Adrenal gland (tissue), 12 donors: ENCODE data around the gene PDIK1L. TPM values are rescaled to one million over a fixed set of nuclear protein-coding genes. Genes with fewer than 3 reads are reported as not detected.
A peak's percentile ranks its signal among the peaks of the same experiment; 100 is the strongest.

Source experiments
- DNase-seq, 7 donors: peaks; one replicate each; pipeline ENCODE4 v3.0.0-alpha.2; 2019 to 2020
- H3K27ac ChIP-seq, 5 donors: fragments of 200-600 bp; sonication (generic) in 4 of 5; 1 replicate in 3 of 5; 2 replicates in 2 of 5; pipeline versions ENCODE4 v1.5.1 to v1.8.0; 2016 to 2020; ENCODE audit warnings: mild to moderate bottlenecking in 1 of 5
- H3K27me3 ChIP-seq: fragments of 200-600 bp; 2 replicates; pipeline ENCODE4 v1.8.0; 2021
- H3K36me3 ChIP-seq, 2 donors: fragments of 200-600 bp; replicated peaks in 1 of 2; 1 replicate in 1 of 2; 2 replicates in 1 of 2; pipeline versions ENCODE4 v1.5.1 to v1.8.0; 2018 to 2022
- H3K4me1 ChIP-seq, 2 donors: fragments of 200-600 bp; replicated peaks in 1 of 2; 1 replicate in 1 of 2; 2 replicates in 1 of 2; pipeline versions ENCODE4 v1.5.1 to v1.8.0; 2018 to 2021
- H3K4me3 ChIP-seq, 4 donors: fragments of 200-600 bp; sonication (generic) in 3 of 4; one replicate each; pipeline ENCODE4 v1.5.1; 2016 to 2018
- H3K9me3 ChIP-seq, 3 donors: fragments of 200-600 bp; sonication (generic) in 1 of 3; replicated peaks in 1 of 3; 1 replicate in 2 of 3; 2 replicates in 1 of 3; pipeline versions ENCODE4 v1.5.1 to v1.8.0; 2016 to 2021
- POLR2A ChIP-seq, 2 donors: fragments of 450-650 bp; IDR thresholded peaks; one replicate each; pipeline ENCODE4 v1.6.1; 2017; ENCODE audit warnings: antibody characterized with exemption in 2 of 2, mild to moderate bottlenecking in 2 of 2, moderate library complexity in 1 of 2
- WGBS, 4 donors: extraction: QIAGEN DNeasy Blood & Tissue Kit in 2 of 4; methylation state at CpG; one replicate each; pipeline versions ENCODE4 v1.1.5 to v1.1.7; 2013 to 2017; 5-methylcytosine and 5-hydroxymethylcytosine counted together
- intact Hi-C, 2 donors: fragments of 100-400 bp; cut with DNase I; formaldehyde crosslinking; loops; one replicate each; pipeline versions ENCODE4 v1.14.1 to v1.15.0; 2022 to 2023
- polyA plus RNA-seq, 3 donors: library from polyadenylated mRNA; stranded (reverse); fragments of 200-250 nt in 2 of 3; fragments of 350-450 nt in 1 of 3; fragmentation: Illumina TruSeq in 1 of 3; extraction: RNeasy Lipid Tissue Mini Kit (QIAGEN cat#74804) in 1 of 3; gene quantifications; one replicate each; pipeline ENCODE4 v1.2.3, GENCODE V29; 2013 to 2014
- total RNA-seq, 9 donors: library from RNA; depleted of rRNA in 4 of 9; stranded (reverse); fragments of >200 nt in 4 of 9; fragments of 120-200 nt in 1 of 9; fragmentation: NEBNext Ultra II Directional in 1 of 9; extraction: Animal tissue kit (Norgen Biotek cat#: 25700) in 1 of 9; gene quantifications; one replicate each; pipeline versions ENCODE4 v1.1.0 to v1.2.4, GENCODE V29; 2013 to 2023
- TF ChIP-seq, protein P1 (sequence below), 6 experiments: fragments of 450-650 bp in 4 of 6; fragments of 200-600 bp in 2 of 6; sonication (generic) in 1 of 6; IDR thresholded peaks; 1 replicate in 5 of 6; 2 replicates in 1 of 6; pipeline versions ENCODE4 v1.5.1 to v1.8.0; 2016 to 2021; ENCODE audit warnings: antibody characterized with exemption in 6 of 6, mild to moderate bottlenecking in 2 of 6, moderate library complexity in 1 of 6
- donor health status: healthy with polysubstance abuse.
- donor health status: Bipolar disorder and iron deficiency.
- donor health status: DM: yes; HTN: yes; CAD: no.
- donor health status: DM: no; HTN: no; CAD: no.
- donor health status: DM: no; HTN: no; CAD: no.
- donor health status: DM: yes; HTN: yes; CAD: no.

The PDIK1L gene
- total and polyA plus RNA-seq, 12 donors: 1.6 to 9.8 (median 7.2) TPM

DNA sequence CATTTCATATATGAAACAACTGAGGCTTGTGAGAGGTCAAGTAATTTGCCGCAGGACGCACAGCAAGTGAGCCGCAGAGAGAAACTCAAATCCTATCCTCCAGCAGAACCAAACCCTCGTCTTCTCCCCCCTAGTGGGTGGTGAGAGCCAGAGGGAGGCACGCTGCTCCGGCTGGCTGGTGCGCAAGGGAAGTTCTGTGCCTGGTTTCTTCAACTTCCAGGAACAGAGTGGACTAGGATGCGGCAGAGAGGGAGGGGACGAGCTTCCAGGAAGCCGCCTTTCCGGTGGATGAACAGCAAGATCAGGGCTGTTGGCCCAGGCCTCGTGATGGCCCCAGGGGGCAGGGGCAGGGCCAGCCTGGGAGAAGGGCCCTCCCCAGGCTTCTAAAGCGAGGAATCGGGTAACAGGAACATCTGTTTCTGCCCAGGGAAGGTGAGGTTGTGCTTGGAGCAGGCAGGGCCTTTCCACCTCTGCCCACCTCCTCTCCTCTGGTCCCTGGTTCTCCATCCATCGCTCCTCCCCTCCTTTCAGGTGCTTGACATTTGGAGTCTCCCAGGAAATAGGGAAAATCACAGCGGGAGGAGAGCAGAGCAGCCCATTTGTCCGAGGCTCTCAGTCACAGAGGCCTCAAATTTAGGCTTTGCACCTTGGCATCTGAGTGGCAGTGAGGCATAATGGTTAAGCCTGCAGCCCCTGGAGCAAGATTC lies 16.8 kb upstream of the PDIK1L start:
- no peaks in the 10 kb centered on the region for H3K9me3 ChIP-seq
- WGBS, 4 donors: 52 to 55% (median 53%) methylated on average over 11 to 17 of the region's 17 CpGs
- DNase-seq: peak in 6 of 7 donors; percentile 22 to 69 (median 45)
- H3K4me1 ChIP-seq: peaks cover 0 to 6% of the 10 kb centered on the region in 2 donors
- no peaks in the 10 kb centered on the region for H3K36me3 ChIP-seq
- TF ChIP-seq, protein P1, sequence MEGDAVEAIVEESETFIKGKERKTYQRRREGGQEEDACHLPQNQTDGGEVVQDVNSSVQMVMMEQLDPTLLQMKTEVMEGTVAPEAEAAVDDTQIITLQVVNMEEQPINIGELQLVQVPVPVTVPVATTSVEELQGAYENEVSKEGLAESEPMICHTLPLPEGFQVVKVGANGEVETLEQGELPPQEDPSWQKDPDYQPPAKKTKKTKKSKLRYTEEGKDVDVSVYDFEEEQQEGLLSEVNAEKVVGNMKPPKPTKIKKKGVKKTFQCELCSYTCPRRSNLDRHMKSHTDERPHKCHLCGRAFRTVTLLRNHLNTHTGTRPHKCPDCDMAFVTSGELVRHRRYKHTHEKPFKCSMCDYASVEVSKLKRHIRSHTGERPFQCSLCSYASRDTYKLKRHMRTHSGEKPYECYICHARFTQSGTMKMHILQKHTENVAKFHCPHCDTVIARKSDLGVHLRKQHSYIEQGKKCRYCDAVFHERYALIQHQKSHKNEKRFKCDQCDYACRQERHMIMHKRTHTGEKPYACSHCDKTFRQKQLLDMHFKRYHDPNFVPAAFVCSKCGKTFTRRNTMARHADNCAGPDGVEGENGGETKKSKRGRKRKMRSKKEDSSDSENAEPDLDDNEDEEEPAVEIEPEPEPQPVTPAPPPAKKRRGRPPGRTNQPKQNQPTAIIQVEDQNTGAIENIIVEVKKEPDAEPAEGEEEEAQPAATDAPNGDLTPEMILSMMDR (IDR thresholded peaks at IDR 0.05): peak in 1 of 6 experiments; percentile 12
- no peak for TF ChIP-seq POLR2A (IDR thresholded peaks at IDR 0.05)
- peak overlapping the region in 1 of 5 donors; percentile 31 for H3K27ac ChIP-seq
- intact Hi-C loops: no loop called here
- peaks cover 30% of the 10 kb centered on the region for H3K27me3 ChIP-seq
- H3K4me3 ChIP-seq: no peak overlapping the region

DNA sequence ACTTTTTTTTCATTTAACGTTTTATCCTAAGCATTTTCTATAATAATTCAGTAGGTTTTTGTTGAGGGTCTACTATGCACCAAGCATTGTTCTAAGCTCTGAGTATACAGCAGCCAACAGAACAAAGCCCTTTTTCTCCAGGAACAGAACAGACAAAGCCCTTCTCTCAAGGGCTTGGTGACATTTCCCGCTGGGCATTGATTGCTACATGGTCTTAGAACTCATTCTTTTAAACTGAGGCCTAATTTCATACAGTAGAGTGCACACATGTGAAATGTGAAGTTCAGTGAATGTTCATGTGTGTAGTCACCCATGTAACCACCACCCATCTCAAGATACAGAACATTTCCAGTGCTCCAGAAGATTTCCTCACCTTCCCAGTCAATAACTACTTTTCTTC lies 15.2 kb upstream of the PDIK1L start:
- H3K27me3 ChIP-seq: peaks cover 14% of the 10 kb centered on the region
- intact Hi-C loops: no loop called here
- no peaks in the 10 kb centered on the region for H3K9me3 ChIP-seq
- peaks cover 0 to 6% of the 10 kb centered on the region in 2 donors for H3K4me1 ChIP-seq
- no peak for TF ChIP-seq POLR2A (IDR thresholded peaks at IDR 0.05)
- TF ChIP-seq, protein P1 (IDR thresholded peaks at IDR 0.05): no peak
- 75 to 87% (median 84%) methylated on average over 2 of the region's 2 CpGs for WGBS, 4 donors
- no peak overlapping the region for H3K27ac ChIP-seq
- H3K36me3 ChIP-seq: no peaks in the 10 kb centered on the region
- H3K4me3 ChIP-seq: no peak overlapping the region
- DNase-seq: no peak

DNA sequence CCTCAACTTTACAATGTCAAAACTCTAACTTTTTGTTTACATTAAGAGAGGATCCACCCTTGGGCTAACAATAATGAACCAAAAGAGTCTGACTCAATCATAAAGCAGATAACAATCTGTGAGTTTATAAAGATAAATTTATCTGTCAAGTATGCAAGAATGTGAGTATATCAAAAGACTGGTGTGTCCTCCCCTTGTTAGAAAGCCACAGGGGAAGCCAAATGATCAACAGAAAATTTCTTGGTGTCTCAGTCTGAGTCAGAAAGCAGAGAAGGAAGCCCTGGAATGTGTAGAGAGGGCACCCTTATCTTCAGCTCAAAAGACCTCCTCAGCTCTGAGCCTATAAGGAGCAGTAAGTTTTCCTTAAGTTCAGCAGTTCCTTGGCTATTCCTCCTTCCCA lies 13.9 kb upstream of the PDIK1L start:
- intact Hi-C loops: no loop called here
- Histone ChIP-seq H3K27ac (no peak overlapping the region), H3K4me3 (no peak overlapping the region), H3K9me3 (no peaks in the 10 kb centered on the region), H3K4me1 (peaks cover 0 to 6% of the 10 kb centered on the region in 2 donors), H3K36me3 (no peaks in the 10 kb centered on the region), H3K27me3 (peaks cover 12% of the 10 kb centered on the region)
- TF ChIP-seq POLR2A (IDR thresholded peaks at IDR 0.05): no peak
- TF ChIP-seq, protein P1 (IDR thresholded peaks at IDR 0.05): no peak
- DNase-seq: no peak

DNA sequence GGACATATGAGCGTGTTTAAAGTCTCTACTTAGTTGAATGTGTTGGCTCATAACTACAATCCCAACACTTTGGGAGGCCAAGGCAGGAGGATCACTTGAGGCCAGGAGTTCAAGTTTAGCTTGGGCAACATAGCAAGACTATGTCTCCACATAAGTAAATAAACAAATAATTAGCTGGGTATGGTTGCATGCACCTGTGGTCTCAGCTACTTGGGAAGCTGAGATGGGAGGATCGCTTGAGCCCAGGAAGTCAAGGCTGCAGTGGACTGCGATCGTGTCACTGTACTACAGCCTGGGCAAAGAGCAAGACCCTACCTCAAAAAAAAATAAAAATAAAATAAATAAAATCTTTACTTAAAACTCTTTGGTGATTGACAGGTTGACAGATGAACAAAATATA lies 13.0 kb upstream of the PDIK1L start:
- H3K27me3 ChIP-seq: peaks cover 12% of the 10 kb centered on the region
- H3K4me3 ChIP-seq: no peak overlapping the region
- no peaks in the 10 kb centered on the region for H3K36me3 ChIP-seq
- no peak for DNase-seq
- peaks cover 0 to 6% of the 10 kb centered on the region in 2 donors for H3K4me1 ChIP-seq
- intact Hi-C loops: no loop called here
- WGBS, 4 donors: 93 to 94% (median 93%) methylated on average over 4 of the region's 4 CpGs
- H3K27ac ChIP-seq: no peak overlapping the region
- no peaks in the 10 kb centered on the region for H3K9me3 ChIP-seq
- no peak for TF ChIP-seq POLR2A (IDR thresholded peaks at IDR 0.05)
- TF ChIP-seq, protein P1 (IDR thresholded peaks at IDR 0.05): no peak
